A549 (cell line): ENCODE results near the gene CHCHD5.

Experiments used
- CHD4 ChIP-seq: fragments of 200-600 bp; sonication (generic); IDR thresholded peaks from 2 replicates; pipeline ENCODE4 v1.6.1; 2016; ENCODE audit warnings: antibody characterized with exemption, mild to moderate bottlenecking, borderline replicate concordance
- RNF2 ChIP-seq: fragments of 200-600 bp; sonication (generic); IDR thresholded peaks from 2 replicates; pipeline ENCODE4 v1.6.1; 2016; ENCODE audit warnings: low read depth, mild to moderate bottlenecking, antibody characterized with exemption, moderate library complexity, borderline replicate concordance
- TF ChIP-seq, protein P1 (sequence below): fragments of 450-650 bp; IDR thresholded peaks from 2 replicates; pipeline ENCODE4 v1.6.1; 2014; ENCODE audit warnings: antibody characterized with exemption

DNA sequence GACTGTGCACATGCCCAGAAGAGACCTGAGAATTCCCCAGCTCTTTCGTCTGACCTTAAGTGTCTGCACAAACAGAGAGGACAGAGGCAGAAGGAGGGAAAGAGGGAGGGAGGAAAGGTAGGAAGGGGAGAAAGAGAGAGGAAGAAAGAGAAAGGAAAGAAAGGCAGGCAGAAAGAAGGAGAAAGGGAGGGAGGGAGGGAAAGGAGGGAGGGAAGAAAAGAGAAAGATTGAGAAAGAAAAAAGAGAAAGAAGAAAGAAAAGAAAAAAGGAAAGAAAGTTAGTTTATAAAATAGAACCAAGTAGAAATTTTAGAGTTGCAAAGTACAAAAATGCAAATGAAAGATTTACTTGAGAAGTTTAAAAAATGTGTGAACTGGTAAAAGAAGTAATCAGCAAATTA lies 49.6 kb upstream of the CHCHD5 start:
- TF ChIP-seq, protein P1, sequence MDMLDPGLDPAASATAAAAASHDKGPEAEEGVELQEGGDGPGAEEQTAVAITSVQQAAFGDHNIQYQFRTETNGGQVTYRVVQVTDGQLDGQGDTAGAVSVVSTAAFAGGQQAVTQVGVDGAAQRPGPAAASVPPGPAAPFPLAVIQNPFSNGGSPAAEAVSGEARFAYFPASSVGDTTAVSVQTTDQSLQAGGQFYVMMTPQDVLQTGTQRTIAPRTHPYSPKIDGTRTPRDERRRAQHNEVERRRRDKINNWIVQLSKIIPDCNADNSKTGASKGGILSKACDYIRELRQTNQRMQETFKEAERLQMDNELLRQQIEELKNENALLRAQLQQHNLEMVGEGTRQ: no peak
- no peak for TF ChIP-seq RNF2
- no peak for TF ChIP-seq CHD4
